Loucy (cell line): ENCODE data around the gene PALS2.

ENCODE experiments used
- CTCF ChIP-seq: fragments of 200-600 bp; sonication (generic); conservative IDR thresholded peaks from 2 replicates; pipeline ENCODE4 v1.5.1; 2014; ENCODE audit warnings: mild to moderate bottlenecking, antibody characterized with exemption, low read length
- EZH2phosphoT487 ChIP-seq: fragments of 200-600 bp; IDR thresholded peaks from 2 replicates; pipeline ENCODE4 v1.6.1; 2018; ENCODE audit warnings: antibody characterized with exemption, mild to moderate bottlenecking, moderate library complexity, borderline replicate concordance

GRCh38 chr7:24572016-24572392 is 1.2 kb upstream of the PALS2 start:
- TF ChIP-seq EZH2phosphoT487 (no peak), CTCF (no peak)
